KMS-11 (cell line): ENCODE data around the gene GEMIN7.

Experiments
- H2AFZ ChIP-seq: fragments of 200-600 bp; sonication (generic); 2 replicates; pipeline ENCODE4 v1.6.1; 2016; ENCODE audit warnings: antibody characterized with exemption, mixed run types, low read depth
- H3K27ac ChIP-seq: fragments of 200-600 bp; sonication (generic); 2 replicates; pipeline ENCODE4 v1.6.1; 2016; ENCODE audit warnings: mild to moderate bottlenecking, mixed run types
- H3K27me3 ChIP-seq: fragments of 200-600 bp; sonication (generic); 2 replicates; pipeline ENCODE4 v1.6.1; 2017; ENCODE audit warnings: mild to moderate bottlenecking, low read depth, mixed run types, moderate library complexity; ENCODE audit not compliant: insufficient read depth
- H3K36me3 ChIP-seq: fragments of 200-600 bp; sonication (generic); 2 replicates; pipeline ENCODE4 v1.6.1; 2017; ENCODE audit warnings: mild to moderate bottlenecking, mixed run types; ENCODE audit not compliant: insufficient read depth
- H3K4me1 ChIP-seq: fragments of 200-600 bp; sonication (generic); 2 replicates; pipeline ENCODE4 v1.6.1; 2016; ENCODE audit warnings: mild to moderate bottlenecking, low read depth, mixed run types; ENCODE audit not compliant: poor library complexity, severe bottlenecking
- H3K4me2 ChIP-seq: fragments of 200-600 bp; sonication (generic); 2 replicates; pipeline ENCODE4 v1.7.0; 2016; ENCODE audit warnings: mild to moderate bottlenecking, mixed run types
- H3K4me3 ChIP-seq: fragments of 200-600 bp; sonication (generic); IDR thresholded peaks from 2 replicates; pipeline ENCODE4 v1.6.1; 2017; ENCODE audit warnings: low read depth, low read length, mixed read lengths; ENCODE audit not compliant: insufficient read depth
- H3K79me2 ChIP-seq: fragments of 200-600 bp; sonication (generic); 2 replicates; pipeline ENCODE4 v1.6.1; 2016; ENCODE audit warnings: low read depth, mixed run types; ENCODE audit not compliant: insufficient read depth
- H3K9ac ChIP-seq: fragments of 200-600 bp; sonication (generic); 2 replicates; pipeline ENCODE4 v1.6.1; 2016; ENCODE audit warnings: mild to moderate bottlenecking, mixed run types
- H4K20me1 ChIP-seq: fragments of 200-600 bp; sonication (generic); 2 replicates; pipeline ENCODE4 v1.6.1; 2016; ENCODE audit warnings: mild to moderate bottlenecking, mixed run types; ENCODE audit not compliant: insufficient read depth
- TF ChIP-seq, protein P1 (sequence below): fragments of 200-600 bp; sonication (generic); conservative IDR thresholded peaks from 2 replicates; pipeline ENCODE4 v1.6.1; 2017; ENCODE audit warnings: low read depth, mild to moderate bottlenecking, antibody characterized with exemption, low read length, moderate library complexity, mixed read lengths

GEMIN7 gene

DNA sequence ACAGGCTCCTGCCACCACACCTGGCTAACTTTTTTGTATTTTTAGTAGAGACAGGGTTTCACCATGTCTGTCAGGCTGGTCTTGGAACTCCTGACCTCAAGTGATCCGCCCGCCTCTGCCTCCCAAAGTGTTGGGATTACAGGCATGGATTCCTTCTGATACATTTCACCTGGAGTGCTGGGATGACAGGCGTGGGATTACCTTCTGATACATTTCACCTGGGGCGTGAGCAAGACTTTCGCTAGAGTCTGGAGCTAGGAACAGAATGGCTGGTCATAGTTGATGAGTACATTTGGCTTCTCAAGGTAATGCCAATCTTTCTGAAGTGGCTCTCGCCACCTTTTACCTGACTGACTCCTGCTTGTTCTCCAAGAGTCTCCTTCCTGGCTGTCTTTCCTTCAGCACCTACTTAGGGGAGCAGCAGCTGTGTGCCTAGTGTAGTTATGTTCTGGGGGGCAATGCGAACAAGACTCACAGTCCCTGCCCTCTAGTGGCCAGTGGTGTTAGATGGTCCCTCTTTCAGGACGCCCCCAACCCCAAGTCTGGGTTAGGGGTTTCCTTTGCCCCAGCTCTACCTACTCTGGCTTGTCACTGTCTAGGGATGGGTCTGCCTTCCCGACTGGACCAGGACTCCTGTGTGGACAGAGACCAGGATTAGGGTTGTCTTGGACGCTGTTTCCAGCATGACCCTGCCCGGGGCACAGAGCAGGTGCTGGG lies 33.2 kb downstream of the GEMIN7 start:
- Histone ChIP-seq H2AFZ (no peak overlapping the region), H3K27me3 (no peaks in the 10 kb centered on the region), H4K20me1 (0 out of 2 replicates have a peak, but pooled peaks cover 3% of the 10 kb centered on the region), H3K36me3 (no peaks in the 10 kb centered on the region), H3K79me2 (peaks cover 81% of the 10 kb centered on the region), H3K4me3 (no peak overlapping the region), H3K4me1 (peaks cover 52% of the 10 kb centered on the region), H3K27ac (no peak overlapping the region), H3K9ac (no peak overlapping the region), H3K4me2 (no peak overlapping the region)
- TF ChIP-seq, protein P1, sequence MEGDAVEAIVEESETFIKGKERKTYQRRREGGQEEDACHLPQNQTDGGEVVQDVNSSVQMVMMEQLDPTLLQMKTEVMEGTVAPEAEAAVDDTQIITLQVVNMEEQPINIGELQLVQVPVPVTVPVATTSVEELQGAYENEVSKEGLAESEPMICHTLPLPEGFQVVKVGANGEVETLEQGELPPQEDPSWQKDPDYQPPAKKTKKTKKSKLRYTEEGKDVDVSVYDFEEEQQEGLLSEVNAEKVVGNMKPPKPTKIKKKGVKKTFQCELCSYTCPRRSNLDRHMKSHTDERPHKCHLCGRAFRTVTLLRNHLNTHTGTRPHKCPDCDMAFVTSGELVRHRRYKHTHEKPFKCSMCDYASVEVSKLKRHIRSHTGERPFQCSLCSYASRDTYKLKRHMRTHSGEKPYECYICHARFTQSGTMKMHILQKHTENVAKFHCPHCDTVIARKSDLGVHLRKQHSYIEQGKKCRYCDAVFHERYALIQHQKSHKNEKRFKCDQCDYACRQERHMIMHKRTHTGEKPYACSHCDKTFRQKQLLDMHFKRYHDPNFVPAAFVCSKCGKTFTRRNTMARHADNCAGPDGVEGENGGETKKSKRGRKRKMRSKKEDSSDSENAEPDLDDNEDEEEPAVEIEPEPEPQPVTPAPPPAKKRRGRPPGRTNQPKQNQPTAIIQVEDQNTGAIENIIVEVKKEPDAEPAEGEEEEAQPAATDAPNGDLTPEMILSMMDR, result no peak

DNA sequence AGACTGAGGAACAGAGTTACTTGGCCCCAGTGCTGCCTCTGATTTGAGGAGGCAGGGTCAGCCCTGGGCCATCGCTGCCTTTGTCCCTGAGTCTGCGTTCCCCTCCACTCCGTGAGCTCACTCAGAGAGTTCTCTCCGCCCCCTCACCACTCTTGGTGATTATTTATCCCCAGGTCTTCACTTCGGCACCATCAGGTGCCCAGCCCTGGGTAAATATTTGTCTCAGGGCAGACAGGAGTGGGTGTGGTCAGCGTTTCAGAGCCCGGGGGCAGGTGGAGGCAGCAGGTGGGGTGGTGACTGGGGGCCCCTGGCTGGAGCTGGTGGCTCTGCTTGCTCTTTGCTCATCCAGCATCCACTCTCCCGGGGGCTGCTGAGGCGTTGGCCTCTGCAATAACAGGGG lies 34.6 kb downstream of the GEMIN7 start:
- H3K27ac ChIP-seq, result no peak overlapping the region
- H3K36me3 ChIP-seq, result no peaks in the 10 kb centered on the region
- H3K4me2 ChIP-seq, result no peak overlapping the region
- TF ChIP-seq, protein P1, result no peak
- peaks cover 66% of the 10 kb centered on the region for H3K4me1 ChIP-seq
- H3K27me3 ChIP-seq, result no peaks in the 10 kb centered on the region
- H3K4me3 ChIP-seq, result no peak overlapping the region
- no peak overlapping the region for H3K9ac ChIP-seq
- 0 out of 2 replicates have a peak, but pooled peaks cover 3% of the 10 kb centered on the region for H4K20me1 ChIP-seq
- peaks cover 67% of the 10 kb centered on the region for H3K79me2 ChIP-seq
- H2AFZ ChIP-seq, result no peak overlapping the region

- Histone ChIP-seq H3K36me3 (no peaks in the 10 kb centered on the region), H3K4me3 (no peak overlapping the region), H3K27ac (no peak overlapping the region), H4K20me1 (0 out of 2 replicates have a peak, but pooled peaks cover under 1% of the 10 kb centered on the region), H3K9ac (no peak overlapping the region), H3K4me1 (peaks cover 66% of the 10 kb centered on the region), H3K27me3 (no peaks in the 10 kb centered on the region), H3K4me2 (no peak overlapping the region), H2AFZ (no peak overlapping the region), H3K79me2 (peaks cover 65% of the 10 kb centered on the region)
- TF ChIP-seq, protein P1, result no peak
Observed at GRCh38 chr19:45114116-45114515, 35.1 kb downstream of the GEMIN7 start.

DNA sequence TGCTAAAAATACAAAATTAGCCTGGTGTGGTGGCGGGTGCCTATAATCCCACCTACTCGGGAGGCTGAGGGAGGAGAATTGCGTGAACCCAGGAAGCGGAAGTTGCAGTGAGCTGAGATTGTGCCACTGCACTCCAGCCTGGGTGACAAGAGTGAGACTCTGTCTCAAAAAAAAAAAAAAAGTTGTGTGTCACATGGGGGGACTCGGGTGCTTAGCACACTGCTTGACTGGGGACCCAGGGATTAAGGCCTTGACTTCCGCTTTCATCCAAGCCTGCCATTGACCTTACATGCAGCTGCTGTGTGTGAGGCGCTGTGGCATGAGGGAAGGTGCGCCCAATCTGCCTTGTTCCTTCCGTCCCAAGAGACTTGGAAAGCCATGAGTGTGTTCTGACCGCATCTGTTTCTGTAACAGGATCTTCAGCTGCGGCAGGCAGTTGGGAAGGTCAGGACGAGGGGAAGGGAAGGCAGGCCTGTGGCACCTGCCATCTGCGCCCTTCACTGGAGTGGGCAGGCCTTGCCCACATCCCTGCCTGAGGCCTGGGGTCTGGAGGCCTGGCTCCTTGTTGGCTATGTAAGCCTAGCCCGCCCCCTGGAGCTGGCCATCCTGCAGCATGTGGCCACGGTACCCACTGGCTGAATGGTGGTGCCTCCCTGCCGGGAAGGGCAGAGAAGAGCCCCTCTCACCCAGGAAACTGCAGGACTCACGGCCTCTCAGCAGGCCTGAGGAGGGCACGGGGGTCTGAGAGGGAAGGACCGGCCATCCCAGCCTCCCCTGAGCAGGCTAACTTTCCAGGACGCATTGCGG lies 37.0 kb downstream of the GEMIN7 start:
- H3K4me1 ChIP-seq, result peaks cover 72% of the 10 kb centered on the region

More for the DNA sequence above, 37.0 kb downstream of the GEMIN7 start:
- Histone ChIP-seq H3K4me2 (peak overlapping the region; percentile 100; the same call in 1 of the 2 replicates), H3K4me3 (no peak overlapping the region), H4K20me1 (no peaks in the 10 kb centered on the region), H3K9ac (no peak overlapping the region), H3K27ac (peak overlapping the region; percentile 91), H2AFZ (no peak overlapping the region), H3K27me3 (no peaks in the 10 kb centered on the region), H3K79me2 (peaks cover 65% of the 10 kb centered on the region; the same call in 1 of the 2 replicates), H3K36me3 (no peaks in the 10 kb centered on the region)
- TF ChIP-seq, protein P1, result no peak
